PC-9 (cell line): ENCODE measurements around the gene MAPKAP1.

Experiments used
- EZH2 ChIP-seq: fragments of 200-600 bp; sonication (generic); IDR thresholded peaks from 2 replicates; pipeline ENCODE4 v1.8.0; 2017; ENCODE audit warnings: antibody characterized with exemption, low read depth
- TF ChIP-seq, protein P1 (sequence below): fragments of 200-600 bp; sonication (generic); conservative IDR thresholded peaks from 2 replicates; pipeline ENCODE4 v1.6.1; 2017; ENCODE audit warnings: mixed run types, antibody characterized with exemption, mild to moderate bottlenecking, moderate library complexity

DNA sequence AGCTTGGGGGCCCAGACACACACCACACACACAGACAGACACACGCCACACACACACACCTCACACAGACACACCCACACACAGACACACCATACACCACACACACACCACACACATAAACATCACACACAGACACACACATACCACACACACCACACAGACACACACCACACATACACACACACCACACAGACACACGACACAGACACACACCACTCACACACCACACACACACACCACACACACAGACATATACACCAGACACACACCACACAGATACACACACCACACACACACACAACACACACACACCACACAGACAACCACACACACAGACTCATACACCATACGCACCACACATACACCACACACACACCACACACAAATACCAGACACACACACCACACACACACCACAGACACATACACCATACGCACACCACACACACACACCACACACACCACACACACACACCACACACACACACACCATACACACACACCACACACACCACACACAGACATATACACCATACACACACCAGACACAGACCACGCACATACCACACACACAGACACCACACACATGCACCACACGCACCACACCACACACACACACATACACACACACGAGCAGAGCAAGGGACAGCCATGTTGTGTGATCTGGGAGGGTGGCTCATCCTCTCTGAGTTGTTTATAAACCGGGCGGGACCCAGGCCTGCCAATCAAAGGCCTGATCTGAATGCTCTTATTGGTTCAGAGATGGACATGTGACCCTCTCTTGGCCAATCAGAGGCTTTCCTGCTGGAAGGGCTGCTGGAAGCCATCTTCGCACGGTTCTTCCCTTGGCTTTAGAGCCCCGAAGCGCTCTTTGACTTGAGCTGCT lies 297.1 kb downstream of the MAPKAP1 start:
- no peak for TF ChIP-seq EZH2
- TF ChIP-seq, protein P1, sequence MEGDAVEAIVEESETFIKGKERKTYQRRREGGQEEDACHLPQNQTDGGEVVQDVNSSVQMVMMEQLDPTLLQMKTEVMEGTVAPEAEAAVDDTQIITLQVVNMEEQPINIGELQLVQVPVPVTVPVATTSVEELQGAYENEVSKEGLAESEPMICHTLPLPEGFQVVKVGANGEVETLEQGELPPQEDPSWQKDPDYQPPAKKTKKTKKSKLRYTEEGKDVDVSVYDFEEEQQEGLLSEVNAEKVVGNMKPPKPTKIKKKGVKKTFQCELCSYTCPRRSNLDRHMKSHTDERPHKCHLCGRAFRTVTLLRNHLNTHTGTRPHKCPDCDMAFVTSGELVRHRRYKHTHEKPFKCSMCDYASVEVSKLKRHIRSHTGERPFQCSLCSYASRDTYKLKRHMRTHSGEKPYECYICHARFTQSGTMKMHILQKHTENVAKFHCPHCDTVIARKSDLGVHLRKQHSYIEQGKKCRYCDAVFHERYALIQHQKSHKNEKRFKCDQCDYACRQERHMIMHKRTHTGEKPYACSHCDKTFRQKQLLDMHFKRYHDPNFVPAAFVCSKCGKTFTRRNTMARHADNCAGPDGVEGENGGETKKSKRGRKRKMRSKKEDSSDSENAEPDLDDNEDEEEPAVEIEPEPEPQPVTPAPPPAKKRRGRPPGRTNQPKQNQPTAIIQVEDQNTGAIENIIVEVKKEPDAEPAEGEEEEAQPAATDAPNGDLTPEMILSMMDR, result no peak
